Kidney epithelial cell (primary cell): ENCODE data around the gene GLCCI1. TPM values are rescaled to one million over a fixed set of nuclear protein-coding genes. Genes with fewer than 3 reads are reported as not detected.

Experiments used
- DNase-seq: peaks from one replicate; pipeline ENCODE4 v3.0.0-alpha.2; 2010; ENCODE audit warnings: low read depth
- H3K27me3 ChIP-seq: 2 replicates; pipeline ENCODE4 v1.6.0; 2011; ENCODE audit warnings: low read length; ENCODE audit not compliant: control insufficient read depth, insufficient read depth
- H3K36me3 ChIP-seq: 2 replicates; pipeline ENCODE4 v1.5.1; 2011; ENCODE audit warnings: low read length; ENCODE audit not compliant: control insufficient read depth, insufficient read depth
- H3K4me3 ChIP-seq: 2 replicates; pipeline ENCODE4 v1.5.1; 2011; ENCODE audit warnings: low read depth, mild to moderate bottlenecking, control low read depth, low read length
- total RNA-seq: library from RNA; depleted of rRNA; stranded (reverse); fragments of >200 nt; gene quantifications from 2 replicates; pipeline ENCODE4 v1.2.3, GENCODE V29; 2015
- TF ChIP-seq, protein P1 (sequence below): IDR thresholded peaks from 2 replicates; pipeline ENCODE4 v1.5.1; 2011; ENCODE audit warnings: mild to moderate bottlenecking, moderate library complexity, low read length, control low read depth, inconsistent platforms; ENCODE audit not compliant: insufficient read depth, poor library complexity, severe bottlenecking

GLCCI1 gene
- total RNA-seq, 1 donor from 2014 or later, result 1.6 TPM

DNA sequence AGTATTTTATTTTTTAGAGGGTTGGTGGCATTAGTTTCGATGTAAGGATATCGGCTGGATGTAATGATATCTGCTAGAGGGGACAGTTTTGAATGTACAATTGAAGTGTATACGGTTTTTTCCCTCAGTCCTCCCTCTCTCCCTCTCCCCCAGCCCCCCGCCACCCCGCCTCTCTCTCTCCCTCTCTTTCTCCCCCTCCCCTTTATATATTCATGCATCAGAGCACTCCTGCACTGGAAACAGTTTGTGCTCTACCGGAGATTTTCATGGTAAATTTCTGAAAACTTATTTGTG lies 1.6 kb downstream of the GLCCI1 start:
- Histone ChIP-seq H3K27me3 (no peaks in the 10 kb centered on the region), H3K36me3 (no peaks in the 10 kb centered on the region), H3K4me3 (peak overlapping the region; percentile 71)
- TF ChIP-seq, protein P1, sequence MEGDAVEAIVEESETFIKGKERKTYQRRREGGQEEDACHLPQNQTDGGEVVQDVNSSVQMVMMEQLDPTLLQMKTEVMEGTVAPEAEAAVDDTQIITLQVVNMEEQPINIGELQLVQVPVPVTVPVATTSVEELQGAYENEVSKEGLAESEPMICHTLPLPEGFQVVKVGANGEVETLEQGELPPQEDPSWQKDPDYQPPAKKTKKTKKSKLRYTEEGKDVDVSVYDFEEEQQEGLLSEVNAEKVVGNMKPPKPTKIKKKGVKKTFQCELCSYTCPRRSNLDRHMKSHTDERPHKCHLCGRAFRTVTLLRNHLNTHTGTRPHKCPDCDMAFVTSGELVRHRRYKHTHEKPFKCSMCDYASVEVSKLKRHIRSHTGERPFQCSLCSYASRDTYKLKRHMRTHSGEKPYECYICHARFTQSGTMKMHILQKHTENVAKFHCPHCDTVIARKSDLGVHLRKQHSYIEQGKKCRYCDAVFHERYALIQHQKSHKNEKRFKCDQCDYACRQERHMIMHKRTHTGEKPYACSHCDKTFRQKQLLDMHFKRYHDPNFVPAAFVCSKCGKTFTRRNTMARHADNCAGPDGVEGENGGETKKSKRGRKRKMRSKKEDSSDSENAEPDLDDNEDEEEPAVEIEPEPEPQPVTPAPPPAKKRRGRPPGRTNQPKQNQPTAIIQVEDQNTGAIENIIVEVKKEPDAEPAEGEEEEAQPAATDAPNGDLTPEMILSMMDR, result no peak
- no peak for DNase-seq

DNA sequence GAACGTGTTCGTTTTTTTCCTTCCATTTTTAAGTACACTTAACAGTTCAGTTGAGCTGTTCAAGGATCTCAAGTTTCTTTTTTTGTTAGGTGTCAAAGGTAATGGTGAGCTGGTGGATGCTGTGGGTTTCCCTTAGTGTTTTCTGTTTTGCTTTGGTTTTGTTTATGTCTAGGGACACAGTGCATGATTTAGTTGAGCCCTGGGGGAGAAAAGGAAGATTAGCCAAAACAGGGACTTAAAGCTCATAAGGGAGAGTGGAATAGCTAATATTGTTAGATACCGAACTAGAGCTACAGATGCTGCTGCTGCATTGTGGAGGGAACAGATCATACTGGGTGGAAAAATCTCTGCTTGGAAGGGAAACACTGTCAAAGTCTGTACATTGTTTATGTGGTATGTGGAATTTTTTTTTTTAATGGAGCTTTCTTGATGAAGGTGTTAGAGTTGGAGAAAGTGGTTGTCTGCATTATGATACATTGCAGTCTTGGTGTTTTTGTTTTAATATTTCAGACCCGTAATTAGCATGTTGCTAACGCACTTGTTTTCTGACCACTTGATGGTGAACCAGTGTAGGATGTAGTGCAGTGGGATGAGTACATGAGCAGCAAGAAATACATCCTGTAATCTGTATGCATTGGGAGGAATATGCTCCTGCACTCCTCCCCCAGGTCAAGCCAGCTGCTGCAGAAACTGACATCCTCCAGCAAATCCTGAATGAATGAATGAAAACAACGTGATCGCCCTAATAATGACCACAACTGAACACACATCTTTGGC lies 2.1 kb downstream of the GLCCI1 start:
- Histone ChIP-seq H3K4me3 (peak overlapping the region; percentile 71), H3K36me3 (no peaks in the 10 kb centered on the region), H3K27me3 (no peaks in the 10 kb centered on the region)
- no peak for DNase-seq
- TF ChIP-seq, protein P1, result no peak

DNA sequence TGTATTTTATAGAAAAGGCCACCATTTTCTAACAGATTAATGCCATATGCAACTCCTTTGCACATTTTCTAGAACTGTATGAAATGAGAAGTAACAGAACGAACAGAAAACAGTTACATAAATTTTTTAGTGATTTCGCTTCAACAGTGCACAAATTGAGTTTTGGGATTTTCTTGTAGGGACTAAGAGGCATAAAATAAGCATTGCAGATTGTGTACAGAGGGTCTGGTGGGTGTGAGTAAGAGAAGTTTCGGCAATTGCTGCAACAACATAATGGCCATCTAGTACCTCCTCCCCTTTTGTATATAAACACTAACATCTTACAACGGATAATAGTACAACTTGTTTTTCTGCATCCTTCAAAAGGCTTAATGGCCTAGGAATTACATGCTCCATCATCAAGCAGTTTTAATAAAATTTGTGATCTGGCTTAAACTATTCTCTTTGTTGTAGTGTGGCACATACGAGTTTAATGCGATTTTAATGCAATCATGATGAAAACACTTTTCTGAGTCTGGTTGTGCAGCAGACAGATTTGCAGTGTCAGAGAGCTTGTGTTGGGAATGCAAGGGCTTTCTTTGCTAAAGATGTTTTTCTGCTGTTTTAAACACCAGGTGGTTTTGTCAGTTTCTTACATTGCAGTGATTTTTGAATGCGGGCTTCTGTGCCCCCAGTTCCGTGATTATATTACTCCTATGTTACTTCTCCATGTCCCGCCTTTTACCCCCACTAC lies 2.9 kb downstream of the GLCCI1 start:
- DNase-seq, result no peak
- H3K36me3 ChIP-seq, result no peaks in the 10 kb centered on the region
- peak overlapping the region; percentile 71 for H3K4me3 ChIP-seq
- H3K27me3 ChIP-seq, result no peaks in the 10 kb centered on the region
- TF ChIP-seq, protein P1, result no peak

DNA sequence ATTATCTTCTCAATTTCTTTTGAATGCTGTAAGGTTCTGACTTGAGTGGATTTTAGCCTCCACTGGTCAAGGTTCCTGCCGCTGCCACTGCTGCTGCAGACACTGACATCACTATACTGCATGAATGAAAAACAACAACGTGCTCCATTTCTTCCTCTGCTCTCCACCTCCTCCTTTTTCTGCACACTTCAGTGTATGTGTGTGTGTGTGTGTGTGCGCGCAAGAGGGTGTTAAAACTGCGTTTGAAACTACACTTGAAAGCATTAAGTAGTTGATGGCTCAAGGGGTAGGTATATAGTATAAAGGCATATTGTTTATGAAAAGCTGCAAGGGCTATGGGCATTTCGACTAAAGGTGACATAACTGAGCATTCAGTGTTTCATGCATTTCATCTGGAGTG lies 3.5 kb downstream of the GLCCI1 start:
- Histone ChIP-seq H3K4me3 (no peak overlapping the region), H3K36me3 (no peaks in the 10 kb centered on the region), H3K27me3 (no peaks in the 10 kb centered on the region)
- DNase-seq, result no peak
- TF ChIP-seq, protein P1, result no peak

DNA sequence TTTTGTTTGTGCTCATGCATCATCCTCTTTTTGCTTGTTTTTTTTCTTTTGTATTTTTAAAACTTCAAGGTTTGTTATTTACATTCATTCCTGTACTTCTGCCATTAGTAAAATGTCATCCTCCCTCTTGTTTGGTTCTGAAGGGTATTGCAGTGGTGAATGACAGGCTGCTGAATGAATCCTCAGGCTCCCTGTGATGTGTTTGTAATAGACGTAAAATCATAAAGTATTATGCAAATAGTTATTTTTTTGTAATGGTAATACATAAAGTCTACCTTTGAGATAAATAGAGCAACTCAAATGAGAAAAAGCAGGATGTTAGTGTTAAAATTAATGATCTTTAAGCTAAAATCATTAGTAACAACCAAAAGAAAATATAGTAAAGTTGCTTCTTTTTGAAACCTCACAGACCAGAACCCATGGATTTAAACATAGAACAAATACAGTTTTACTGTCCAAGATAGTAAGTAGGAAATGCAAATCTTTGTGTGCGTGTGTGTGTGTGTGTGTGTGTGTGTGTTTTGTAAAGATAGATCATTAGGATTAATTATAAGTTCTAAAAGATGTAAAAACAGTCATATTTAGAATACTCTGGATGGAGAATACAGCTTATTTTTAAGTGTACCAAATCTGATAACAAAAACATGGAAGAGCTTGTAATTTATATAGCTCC lies 4.5 kb downstream of the GLCCI1 start:
- H3K36me3 ChIP-seq, result no peaks in the 10 kb centered on the region
- TF ChIP-seq, protein P1, result no peak
- DNase-seq, result no peak
- no peaks in the 10 kb centered on the region for H3K27me3 ChIP-seq
- no peak overlapping the region for H3K4me3 ChIP-seq
